Measurements from ENCODE around the gene PGGHG. TPM values are rescaled to one million over a fixed set of nuclear protein-coding genes. Genes with fewer than 3 reads are reported as not detected.
A peak's percentile ranks its signal among the peaks of the same experiment; 100 is the strongest.

Gene PGGHG
- total and polyA plus RNA-seq, 2 donors from 2014 or later, result 16.1 to 64.1 TPM

- FAIRE-seq (no peak), DNase-seq (peak in 2 of 5 donors; percentile 35 to 62)
- no peak overlapping the region for H3K4me3 ChIP-seq (ENCODE audit: low read length in 3 of 3)
- H3K9ac ChIP-seq (ENCODE audit: low read length in 3 of 3), result no peak overlapping the region
- no peaks in the 10 kb centered on the region for H3K9me3 ChIP-seq (ENCODE audit: control insufficient read depth in 2 of 3, insufficient read depth in 1 of 3, low read length in 3 of 3)
- H3K4me1 ChIP-seq (ENCODE audit: control insufficient read depth in 2 of 3, insufficient read depth in 2 of 3, low read depth in 1 of 3, low read length in 3 of 3), result peaks cover 0 to 3% (median 0%) of the 10 kb centered on the region in 3 donors
- TF ChIP-seq, protein P1, sequence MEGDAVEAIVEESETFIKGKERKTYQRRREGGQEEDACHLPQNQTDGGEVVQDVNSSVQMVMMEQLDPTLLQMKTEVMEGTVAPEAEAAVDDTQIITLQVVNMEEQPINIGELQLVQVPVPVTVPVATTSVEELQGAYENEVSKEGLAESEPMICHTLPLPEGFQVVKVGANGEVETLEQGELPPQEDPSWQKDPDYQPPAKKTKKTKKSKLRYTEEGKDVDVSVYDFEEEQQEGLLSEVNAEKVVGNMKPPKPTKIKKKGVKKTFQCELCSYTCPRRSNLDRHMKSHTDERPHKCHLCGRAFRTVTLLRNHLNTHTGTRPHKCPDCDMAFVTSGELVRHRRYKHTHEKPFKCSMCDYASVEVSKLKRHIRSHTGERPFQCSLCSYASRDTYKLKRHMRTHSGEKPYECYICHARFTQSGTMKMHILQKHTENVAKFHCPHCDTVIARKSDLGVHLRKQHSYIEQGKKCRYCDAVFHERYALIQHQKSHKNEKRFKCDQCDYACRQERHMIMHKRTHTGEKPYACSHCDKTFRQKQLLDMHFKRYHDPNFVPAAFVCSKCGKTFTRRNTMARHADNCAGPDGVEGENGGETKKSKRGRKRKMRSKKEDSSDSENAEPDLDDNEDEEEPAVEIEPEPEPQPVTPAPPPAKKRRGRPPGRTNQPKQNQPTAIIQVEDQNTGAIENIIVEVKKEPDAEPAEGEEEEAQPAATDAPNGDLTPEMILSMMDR (IDR thresholded peaks at IDR 0.05; ENCODE audit: borderline replicate concordance, extremely low read depth, insufficient read depth), result no peak
- intact Hi-C loops (cut with DNase I), result no loop called here
- no peak overlapping the region for H3K27ac ChIP-seq (ENCODE audit: low read depth in 2 of 2, low read length in 2 of 2)
- no peaks in the 10 kb centered on the region for H3K27me3 ChIP-seq (ENCODE audit: control insufficient read depth, insufficient read depth, low read length)
- no peaks in the 10 kb centered on the region for H3K36me3 ChIP-seq (ENCODE audit: control insufficient read depth in 2 of 3, insufficient read depth in 3 of 3, low read length in 3 of 3)
Measured at GRCh38 chr11:293271-293851, 4.4 kb downstream of the PGGHG start.

- H3K27ac ChIP-seq (ENCODE audit: low read depth in 2 of 2, low read length in 2 of 2), result no peak overlapping the region
- intact Hi-C loops (cut with DNase I), result no loop called here
- no peak overlapping the region for H3K4me3 ChIP-seq (ENCODE audit: low read length in 3 of 3)
- H3K9ac ChIP-seq (ENCODE audit: low read length in 3 of 3), result no peak overlapping the region
- FAIRE-seq, result no peak
- TF ChIP-seq, protein P1 (IDR thresholded peaks at IDR 0.05; ENCODE audit: borderline replicate concordance, extremely low read depth, insufficient read depth), result no peak
- H3K4me1 ChIP-seq (ENCODE audit: control insufficient read depth in 2 of 3, insufficient read depth in 2 of 3, low read depth in 1 of 3, low read length in 3 of 3), result peaks cover 0 to 3% (median 0%) of the 10 kb centered on the region in 3 donors
- no peaks in the 10 kb centered on the region for H3K9me3 ChIP-seq (ENCODE audit: control insufficient read depth in 2 of 3, insufficient read depth in 1 of 3, low read length in 3 of 3)
- DNase-seq, result peak in 2 of 5 donors; percentile 52 to 73
- no peaks in the 10 kb centered on the region for H3K27me3 ChIP-seq (ENCODE audit: control insufficient read depth, insufficient read depth, low read length)
- H3K36me3 ChIP-seq (ENCODE audit: control insufficient read depth in 2 of 3, insufficient read depth in 3 of 3, low read length in 3 of 3), result no peaks in the 10 kb centered on the region
Measured at GRCh38 chr11:293852-294661, 5.1 kb downstream of the PGGHG start.

GRCh38 chr11:294780-295179, 5.9 kb downstream of the PGGHG start:
- Histone ChIP-seq H3K27ac (ENCODE audit: low read depth in 2 of 2, low read length in 2 of 2) (no peak overlapping the region), H3K4me3 (ENCODE audit: low read length in 3 of 3) (no peak overlapping the region), H3K27me3 (ENCODE audit: control insufficient read depth, insufficient read depth, low read length) (no peaks in the 10 kb centered on the region), H3K9me3 (ENCODE audit: control insufficient read depth in 2 of 3, insufficient read depth in 1 of 3, low read length in 3 of 3) (no peaks in the 10 kb centered on the region), H3K9ac (ENCODE audit: low read length in 3 of 3) (no peak overlapping the region), H3K4me1 (ENCODE audit: control insufficient read depth in 2 of 3, insufficient read depth in 2 of 3, low read depth in 1 of 3, low read length in 3 of 3) (peaks cover 0 to 1% (median 0%) of the 10 kb centered on the region in 3 donors), H3K36me3 (ENCODE audit: control insufficient read depth in 2 of 3, insufficient read depth in 3 of 3, low read length in 3 of 3) (no peaks in the 10 kb centered on the region)
- intact Hi-C loops (cut with DNase I), result no loop called here
- TF ChIP-seq, protein P1 (IDR thresholded peaks at IDR 0.05; ENCODE audit: borderline replicate concordance, extremely low read depth, insufficient read depth), result no peak
- FAIRE-seq, result no peak
- peak in 2 of 5 donors; percentile 27 to 68 for DNase-seq
